SK-N-SH treated with all-trans-retinoic acid at 6 μM for 48 hours (cell line): ENCODE measurements around the gene PPP4R4.
A peak's percentile ranks its signal among the peaks of the same experiment; 100 is the strongest.

Experiments used
- ATAC-seq: fragments of 200-7000 bp; cut with Tn5 transposase; 3 replicates; pipeline ENCODE4 v1.9.1; 2020; ENCODE audit warnings: mild to moderate bottlenecking, moderate library complexity
- ARNTL ChIP-seq: fragments of 450-650 bp; formaldehyde crosslinking; IDR thresholded peaks from 2 replicates; pipeline ENCODE4 v1.5.0; 2020; ENCODE audit warnings: low read depth, mild to moderate bottlenecking, moderate library complexity, borderline replicate concordance
- BACH2 ChIP-seq: fragments of 250-450 bp; sonication (Bioruptor Pico); IDR thresholded peaks from 2 replicates; pipeline ENCODE4 v1.9.0; 2021; ENCODE audit warnings: mild to moderate bottlenecking, borderline replicate concordance
- CSDC2 ChIP-seq: fragments of 250-450 bp; sonication (Bioruptor Pico); IDR thresholded peaks from 2 replicates; pipeline ENCODE4 v1.5.0; 2020; ENCODE audit warnings: mild to moderate bottlenecking, moderate library complexity
- ESRRG ChIP-seq: fragments of 250-450 bp; sonication (Bioruptor Pico); IDR thresholded peaks from 2 replicates; pipeline ENCODE4 v1.6.1; 2021; ENCODE audit warnings: mild to moderate bottlenecking
- ISL1 ChIP-seq: fragments of 250-450 bp; sonication (Bioruptor Pico); IDR thresholded peaks from 2 replicates; pipeline ENCODE4 v2.1.2; 2022; ENCODE audit warnings: mild to moderate bottlenecking, moderate library complexity
- OSR1 ChIP-seq: fragments of 250-450 bp; sonication (Bioruptor Pico); IDR thresholded peaks from 2 replicates; pipeline ENCODE4 v1.8.0; 2022; ENCODE audit warnings: moderate library complexity, mild to moderate bottlenecking, inconsistent platforms
- PATZ1 ChIP-seq: fragments of 250-450 bp; sonication (Bioruptor Pico); IDR thresholded peaks from 2 replicates; pipeline ENCODE4 v1.8.0; 2020; ENCODE audit warnings: mild to moderate bottlenecking, moderate library complexity, borderline replicate concordance
- POU6F1 ChIP-seq: fragments of 250-450 bp; sonication (Bioruptor Pico); IDR thresholded peaks from 2 replicates; pipeline ENCODE4 v1.8.0; 2021; ENCODE audit warnings: low read depth, mild to moderate bottlenecking, moderate library complexity, borderline replicate concordance
- RARB ChIP-seq: fragments of 250-450 bp; sonication (Bioruptor Pico); IDR thresholded peaks from 2 replicates; pipeline ENCODE4 v1.8.0; 2021; ENCODE audit warnings: mild to moderate bottlenecking, moderate library complexity
- TCF4 ChIP-seq: fragments of 250-450 bp; sonication (Bioruptor Pico); IDR thresholded peaks from 2 replicates; pipeline ENCODE4 v1.8.0; 2021; ENCODE audit warnings: mild to moderate bottlenecking, moderate library complexity, borderline replicate concordance
- TOX ChIP-seq: fragments of 250-450 bp; sonication (Bioruptor Pico); IDR thresholded peaks from 2 replicates; pipeline ENCODE4 v1.8.0; 2021; ENCODE audit warnings: mild to moderate bottlenecking, moderate library complexity, borderline replicate concordance
- ZC3H10 ChIP-seq: fragments of 250-450 bp; sonication (Bioruptor Pico); IDR thresholded peaks from 2 replicates; pipeline ENCODE4 v1.5.1; 2021; ENCODE audit warnings: mild to moderate bottlenecking, moderate library complexity
- ZFP3 ChIP-seq: fragments of 250-450 bp; sonication (Bioruptor Pico); IDR thresholded peaks from 2 replicates; pipeline ENCODE4 v1.5.0; 2020; ENCODE audit warnings: mild to moderate bottlenecking, moderate library complexity
- ZNF8 ChIP-seq: fragments of 450-650 bp; formaldehyde crosslinking; IDR thresholded peaks from 2 replicates; pipeline ENCODE4 v1.5.0; 2020; ENCODE audit warnings: mild to moderate bottlenecking, moderate library complexity
- TF ChIP-seq, protein P1 (sequence below): fragments of 250-450 bp; sonication (Bioruptor Pico); IDR thresholded peaks from 2 replicates; pipeline ENCODE4 v1.5.1; 2021; ENCODE audit warnings: mild to moderate bottlenecking, moderate library complexity
- TF ChIP-seq, protein P2 (sequence below): fragments of 250-450 bp; sonication (Bioruptor Pico); IDR thresholded peaks from 2 replicates; pipeline ENCODE4 v1.5.0; 2020; ENCODE audit warnings: mild to moderate bottlenecking, moderate library complexity

The PPP4R4 gene

GRCh38 chr14:94171208-94171607 is 2.9 kb upstream of the PPP4R4 start:
- TF ChIP-seq ZNF8 (CRISPR knock-in tag): no peak
- TF ChIP-seq TCF4 (CRISPR knock-in tag): no peak
- TF ChIP-seq TOX (CRISPR knock-in tag): no peak
- TF ChIP-seq, protein P1, sequence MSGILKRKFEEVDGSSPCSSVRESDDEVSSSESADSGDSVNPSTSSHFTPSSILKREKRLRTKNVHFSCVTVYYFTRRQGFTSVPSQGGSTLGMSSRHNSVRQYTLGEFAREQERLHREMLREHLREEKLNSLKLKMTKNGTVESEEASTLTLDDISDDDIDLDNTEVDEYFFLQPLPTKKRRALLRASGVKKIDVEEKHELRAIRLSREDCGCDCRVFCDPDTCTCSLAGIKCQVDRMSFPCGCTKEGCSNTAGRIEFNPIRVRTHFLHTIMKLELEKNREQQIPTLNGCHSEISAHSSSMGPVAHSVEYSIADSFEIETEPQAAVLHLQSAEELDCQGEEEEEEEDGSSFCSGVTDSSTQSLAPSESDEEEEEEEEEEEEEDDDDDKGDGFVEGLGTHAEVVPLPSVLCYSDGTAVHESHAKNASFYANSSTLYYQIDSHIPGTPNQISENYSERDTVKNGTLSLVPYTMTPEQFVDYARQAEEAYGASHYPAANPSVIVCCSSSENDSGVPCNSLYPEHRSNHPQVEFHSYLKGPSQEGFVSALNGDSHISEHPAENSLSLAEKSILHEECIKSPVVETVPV (CRISPR knock-in tag): no peak
- no peak for TF ChIP-seq RARB (CRISPR knock-in tag)
- 0 out of 2 replicates have a peak, but pooled peaks have one; percentile 19 for TF ChIP-seq ISL1 (CRISPR knock-in tag)
- ATAC-seq: no peak

- ATAC-seq: no peak
- TF ChIP-seq BACH2 (CRISPR knock-in tag): no peak
- TF ChIP-seq ESRRG (CRISPR knock-in tag): no peak
- no peak for TF ChIP-seq ARNTL (CRISPR knock-in tag)
- TF ChIP-seq OSR1: no peak
- TF ChIP-seq PATZ1 (CRISPR knock-in tag): no peak
- TF ChIP-seq CSDC2 (CRISPR knock-in tag): no peak
- no peak for TF ChIP-seq ZC3H10 (CRISPR knock-in tag)
- TF ChIP-seq, protein P2, sequence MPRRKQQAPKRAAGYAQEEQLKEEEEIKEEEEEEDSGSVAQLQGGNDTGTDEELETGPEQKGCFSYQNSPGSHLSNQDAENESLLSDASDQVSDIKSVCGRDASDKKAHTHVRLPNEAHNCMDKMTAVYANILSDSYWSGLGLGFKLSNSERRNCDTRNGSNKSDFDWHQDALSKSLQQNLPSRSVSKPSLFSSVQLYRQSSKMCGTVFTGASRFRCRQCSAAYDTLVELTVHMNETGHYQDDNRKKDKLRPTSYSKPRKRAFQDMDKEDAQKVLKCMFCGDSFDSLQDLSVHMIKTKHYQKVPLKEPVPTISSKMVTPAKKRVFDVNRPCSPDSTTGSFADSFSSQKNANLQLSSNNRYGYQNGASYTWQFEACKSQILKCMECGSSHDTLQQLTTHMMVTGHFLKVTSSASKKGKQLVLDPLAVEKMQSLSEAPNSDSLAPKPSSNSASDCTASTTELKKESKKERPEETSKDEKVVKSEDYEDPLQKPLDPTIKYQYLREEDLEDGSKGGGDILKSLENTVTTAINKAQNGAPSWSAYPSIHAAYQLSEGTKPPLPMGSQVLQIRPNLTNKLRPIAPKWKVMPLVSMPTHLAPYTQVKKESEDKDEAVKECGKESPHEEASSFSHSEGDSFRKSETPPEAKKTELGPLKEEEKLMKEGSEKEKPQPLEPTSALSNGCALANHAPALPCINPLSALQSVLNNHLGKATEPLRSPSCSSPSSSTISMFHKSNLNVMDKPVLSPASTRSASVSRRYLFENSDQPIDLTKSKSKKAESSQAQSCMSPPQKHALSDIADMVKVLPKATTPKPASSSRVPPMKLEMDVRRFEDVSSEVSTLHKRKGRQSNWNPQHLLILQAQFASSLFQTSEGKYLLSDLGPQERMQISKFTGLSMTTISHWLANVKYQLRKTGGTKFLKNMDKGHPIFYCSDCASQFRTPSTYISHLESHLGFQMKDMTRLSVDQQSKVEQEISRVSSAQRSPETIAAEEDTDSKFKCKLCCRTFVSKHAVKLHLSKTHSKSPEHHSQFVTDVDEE (CRISPR knock-in tag): no peak
- no peak for TF ChIP-seq ZFP3 (CRISPR knock-in tag)
- TF ChIP-seq POU6F1 (CRISPR knock-in tag): no peak
Observed at GRCh38 chr14:94172545-94172944, 1.6 kb upstream of the PPP4R4 start.

- TF ChIP-seq TOX (CRISPR knock-in tag): no peak
- peak; percentile 6; the same call in 2 of the 3 replicates for ATAC-seq
Observed at GRCh38 chr14:94173471-94173884, 644 bp upstream of the PPP4R4 start.

GRCh38 chr14:94174604-94175010 is 485 bp downstream of the PPP4R4 start:
- TF ChIP-seq POU6F1 (CRISPR knock-in tag): no peak

More at GRCh38 chr14:94174604-94175010, 485 bp downstream of the PPP4R4 start:
- no peak for ATAC-seq
